22Rv1 (cell line): Measurements from ENCODE around the gene FAM180A.

ENCODE experiments used
- CTCF ChIP-seq: fragments of 450-650 bp; IDR thresholded peaks from 2 replicates; pipeline ENCODE4 v1.5.1; 2017; ENCODE audit warnings: mild to moderate bottlenecking
- ZFX ChIP-seq: fragments of 450-650 bp; IDR thresholded peaks from 2 replicates; pipeline ENCODE4 v1.6.1; 2017; ENCODE audit warnings: antibody characterized with exemption, borderline replicate concordance

DNA sequence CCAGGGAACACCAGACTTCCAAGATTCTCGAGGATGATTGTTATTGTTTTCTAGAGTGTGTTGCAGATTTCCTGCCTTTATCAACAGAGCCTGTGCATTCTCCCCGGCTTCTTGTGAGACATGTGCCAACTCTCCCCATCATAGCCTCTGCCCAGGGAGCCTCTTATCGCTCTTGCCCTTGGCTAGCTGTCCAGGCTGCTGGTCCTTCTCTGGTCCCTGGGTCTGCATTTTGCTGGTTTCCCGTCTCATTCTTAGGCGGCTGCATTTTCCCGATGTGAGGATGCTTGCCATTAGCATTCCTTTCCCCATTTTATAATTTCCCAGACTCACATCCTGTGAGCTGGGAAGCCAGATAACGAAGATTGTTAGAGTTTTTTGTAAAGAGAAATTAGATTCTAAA lies 35.8 kb downstream of the FAM180A start:
- TF ChIP-seq CTCF (no peak), ZFX (no peak)
